Suprapubic skin (tissue), 4 donors: ENCODE data around the gene INF2.

ENCODE experiments used
- CTCF ChIP-seq, 2 donors: fragments of 200-600 bp in 1 of 2; fragments of 450-650 bp in 1 of 2; sonication (generic) in 1 of 2; IDR thresholded peaks; one replicate each; pipeline ENCODE4 v1.5.1; 2016 to 2019; ENCODE audit warnings: antibody characterized with exemption in 2 of 2, mild to moderate bottlenecking in 1 of 2, moderate library complexity in 1 of 2
- EP300 ChIP-seq: sonication (generic); formaldehyde crosslinking; IDR thresholded peaks from one replicate; pipeline ENCODE4 v1.6.1; 2017; ENCODE audit warnings: antibody characterized with exemption
- POLR2A ChIP-seq, 2 donors: fragments of 450-650 bp; IDR thresholded peaks; one replicate each; pipeline ENCODE4 v1.6.1; 2017; ENCODE audit warnings: antibody characterized with exemption in 2 of 2, mild to moderate bottlenecking in 2 of 2, moderate library complexity in 2 of 2
- POLR2AphosphoS5 ChIP-seq, 3 donors: sonication (generic); formaldehyde crosslinking; IDR thresholded peaks; one replicate each; pipeline ENCODE4 v1.6.1; 2017; ENCODE audit warnings: antibody characterized with exemption in 3 of 3

DNA sequence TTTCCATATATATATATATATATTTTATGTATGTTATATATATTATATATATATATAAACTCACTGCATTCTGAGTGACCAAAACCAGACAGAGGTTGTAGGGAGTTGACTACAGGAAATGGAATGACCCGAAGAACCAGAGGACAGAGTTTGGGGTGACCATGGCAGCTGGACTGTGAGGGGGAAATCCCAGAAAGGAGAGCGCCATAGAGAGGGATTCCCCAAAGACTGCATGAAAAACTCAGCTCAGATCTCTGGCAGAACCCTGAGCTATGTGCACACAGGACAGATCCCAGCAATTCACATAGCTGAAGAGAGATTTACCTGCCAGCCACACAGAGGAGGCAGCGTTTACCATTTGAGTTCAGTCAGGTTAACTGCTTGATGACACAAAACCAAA, 19.7 kb upstream of the INF2 start:
- TF ChIP-seq CTCF (IDR thresholded peaks at IDR 0.05), result no peak
- no peak for TF ChIP-seq EP300
- no peak for TF ChIP-seq POLR2A (IDR thresholded peaks at IDR 0.05)
- TF ChIP-seq POLR2AphosphoS5 (IDR thresholded peaks at IDR 0.05), result no peak
